GDM1 (cell line): Measurements from ENCODE around the gene SLC6A5.

Experiments used
- DNase-seq: peaks from one replicate; lab custom pipeline; 2025; lab: John Stamatoyannopoulos, UW

The SLC6A5 gene

DNA sequence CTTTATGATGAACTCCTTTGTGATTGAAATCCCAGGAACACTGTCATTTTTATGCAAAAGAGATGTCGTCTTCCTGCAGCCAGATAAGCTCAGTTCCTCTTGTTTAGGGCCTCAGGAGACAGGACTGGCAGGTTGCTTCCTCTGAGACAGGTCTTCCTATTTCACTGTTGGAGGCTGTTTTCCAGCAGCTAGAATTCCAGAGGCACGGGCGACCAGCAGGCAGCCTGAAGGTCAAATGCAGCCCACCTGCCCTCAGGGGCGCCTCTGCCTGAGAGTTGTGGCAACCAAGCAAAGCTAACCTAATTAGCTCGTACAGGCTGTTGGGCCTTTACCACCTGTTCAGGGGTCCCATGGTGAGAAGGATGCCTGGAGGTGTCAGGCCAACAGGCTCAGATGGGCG is 22.3 kb downstream of the SLC6A5 start:
- no peak for DNase-seq

DNA sequence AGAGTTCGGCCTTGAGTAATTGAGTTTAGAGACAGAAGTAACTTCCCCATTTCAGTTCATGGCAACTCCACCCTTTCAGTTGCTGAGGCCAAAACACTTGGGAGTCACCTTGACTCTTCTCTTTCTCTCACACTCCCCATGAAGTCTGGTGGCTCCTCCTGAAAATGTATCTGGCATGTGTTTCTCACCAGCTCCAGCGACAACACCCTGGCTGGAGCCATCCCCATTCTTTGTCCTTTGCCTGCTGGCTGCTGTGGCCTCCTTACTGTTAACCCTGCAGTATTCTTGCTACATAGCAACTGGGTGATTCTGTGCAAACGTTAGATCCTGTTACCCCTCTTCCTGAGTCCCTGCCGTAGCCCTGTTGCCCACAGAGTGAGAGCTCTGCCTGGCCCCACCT is 23.8 kb downstream of the SLC6A5 start:
- DNase-seq, result no peak

DNA sequence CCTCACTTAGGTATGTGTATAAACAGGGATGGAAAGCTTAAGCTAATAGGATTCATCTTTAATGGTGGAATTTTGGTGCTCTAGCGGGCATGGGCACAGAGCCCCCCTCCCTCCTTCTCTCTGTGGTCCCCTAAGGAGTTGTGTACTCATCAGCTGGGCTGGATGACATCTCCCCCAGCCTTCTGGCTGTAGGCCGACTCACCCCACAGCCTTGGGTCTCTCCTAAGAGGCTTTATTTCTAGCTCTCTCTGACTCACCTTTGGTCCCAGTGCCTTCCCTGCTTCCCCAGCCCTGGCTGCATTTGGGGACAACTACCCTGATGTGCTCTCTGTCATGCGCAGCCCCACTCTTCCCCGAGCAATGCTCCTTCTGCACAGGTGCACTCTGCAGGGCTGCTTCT is 26.9 kb downstream of the SLC6A5 start:
- DNase-seq, result no peak

DNA sequence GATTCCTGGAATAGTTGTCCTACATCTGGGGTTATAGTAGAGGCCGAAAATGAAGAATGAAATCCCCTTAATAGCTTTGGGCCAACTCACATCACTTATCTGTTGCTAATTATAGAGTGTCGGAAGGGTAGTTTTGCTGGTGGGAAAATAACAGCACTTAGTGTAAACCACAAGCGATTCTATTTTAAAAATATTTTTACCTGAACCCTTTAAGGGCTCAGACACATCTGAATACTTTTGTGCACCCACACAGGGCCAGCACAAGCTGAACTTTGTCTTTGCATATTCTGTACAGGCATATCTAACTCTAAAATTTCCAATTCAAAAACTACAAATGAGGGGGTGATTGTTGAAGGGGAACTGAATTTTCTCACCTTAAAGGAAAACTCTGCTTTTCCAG is 27.6 kb downstream of the SLC6A5 start:
- DNase-seq, result no peak

DNA sequence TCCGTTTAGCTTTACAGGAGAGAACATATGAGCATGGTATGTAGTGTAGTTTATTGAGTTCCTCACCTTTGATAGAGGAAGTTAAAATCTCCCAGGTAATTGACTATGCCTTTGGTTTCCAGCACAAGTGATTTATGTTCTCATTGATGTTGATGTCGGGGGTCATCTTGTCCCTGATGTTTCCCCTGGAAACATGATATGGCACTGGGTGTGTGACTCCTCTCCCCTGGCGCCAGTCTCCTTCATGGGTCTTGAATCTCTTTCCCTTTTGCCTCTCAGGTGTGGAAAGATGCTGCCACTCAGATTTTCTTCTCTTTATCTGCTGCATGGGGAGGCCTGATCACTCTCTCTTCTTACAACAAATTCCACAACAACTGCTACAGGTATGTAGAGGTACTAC is 28.3 kb downstream of the SLC6A5 start:
- no peak for DNase-seq

DNA sequence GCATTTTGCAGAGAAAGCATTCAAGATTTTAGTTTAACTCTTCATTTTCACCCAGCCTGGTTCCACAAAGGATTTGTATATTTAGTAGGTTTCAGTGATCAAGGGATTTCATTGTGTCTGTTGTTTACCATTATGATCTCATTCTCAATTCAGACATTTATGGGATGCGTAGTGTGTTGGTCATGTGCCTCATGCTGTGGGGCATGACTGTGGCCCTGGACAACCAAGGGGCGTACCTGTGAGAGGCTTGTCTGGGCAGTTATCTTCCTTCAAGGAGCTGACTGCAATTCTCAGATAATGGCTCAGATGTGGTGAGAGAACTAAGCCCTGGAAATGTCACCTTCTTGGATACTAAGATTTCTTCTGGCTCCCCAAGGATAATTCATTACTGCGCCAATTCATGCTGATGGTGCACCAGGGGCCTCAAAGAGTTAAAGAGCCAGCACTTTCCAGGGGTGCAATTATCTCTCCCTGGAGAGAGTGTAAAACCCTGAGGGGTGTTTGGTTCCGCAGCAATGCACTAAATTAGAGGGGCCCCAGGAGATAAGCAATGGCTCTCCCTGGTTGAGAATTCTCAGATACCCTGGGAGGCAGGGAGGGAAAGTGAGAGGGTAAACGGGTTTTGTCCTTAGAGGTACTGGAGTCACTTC is 32.2 kb downstream of the SLC6A5 start:
- DNase-seq, result no peak

DNA sequence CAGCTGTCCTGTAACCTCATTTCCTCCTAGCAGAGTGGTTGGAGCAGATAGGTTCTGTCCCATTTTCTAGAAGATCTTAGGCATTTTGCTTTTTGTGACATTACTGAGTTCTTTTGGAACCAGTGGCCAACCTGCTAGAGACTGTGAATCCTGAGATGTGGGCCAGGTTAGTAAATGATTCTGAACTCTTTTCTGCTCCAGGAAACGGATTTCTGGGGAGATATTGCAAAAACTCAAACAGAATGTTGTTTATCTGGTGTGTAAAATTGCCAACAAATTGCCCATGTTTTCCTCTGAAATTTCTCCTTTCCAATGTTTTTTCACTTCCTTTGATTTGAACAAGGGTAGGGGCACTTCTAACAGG is 32.7 kb downstream of the SLC6A5 start:
- no peak for DNase-seq

DNA sequence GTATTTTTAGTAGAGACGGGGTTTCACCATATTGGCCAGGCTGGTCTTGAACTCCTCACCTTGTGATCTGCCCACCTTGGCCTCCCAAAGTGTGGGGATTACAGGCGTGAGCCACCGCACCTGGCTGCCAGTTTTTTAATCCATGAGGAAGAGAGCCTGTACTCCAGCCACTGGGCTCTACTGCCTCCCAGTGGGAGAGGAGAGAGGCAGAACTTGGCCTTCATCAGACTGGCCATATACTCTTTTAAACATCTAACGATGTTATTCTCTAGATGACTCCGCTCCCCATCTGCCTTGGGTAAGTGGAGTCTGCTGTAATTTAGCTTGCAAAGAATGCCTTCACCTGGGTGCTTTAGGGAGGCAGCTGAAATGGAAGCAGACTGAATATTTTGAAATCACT is 34.6 kb downstream of the SLC6A5 start:
- no peak for DNase-seq

DNA sequence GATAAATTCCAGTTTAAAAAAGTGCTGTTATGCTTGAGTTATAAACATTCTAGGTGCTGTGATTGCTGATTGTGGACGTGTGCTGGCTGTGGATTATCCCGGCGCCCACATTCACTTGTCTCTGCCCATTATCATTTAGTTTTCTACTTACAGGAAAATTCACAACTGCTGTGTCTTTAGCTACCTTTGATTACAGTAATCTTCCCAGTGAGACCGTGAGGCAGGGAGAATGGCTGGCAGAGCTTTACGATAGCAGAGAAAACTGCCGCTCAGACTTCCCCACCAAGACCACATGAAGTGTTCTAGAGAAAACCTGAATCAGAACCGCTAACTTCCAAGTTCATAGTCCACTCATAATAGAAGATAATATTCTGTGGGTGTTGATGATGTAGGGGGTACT is 35.4 kb downstream of the SLC6A5 start:
- DNase-seq, result no peak

DNA sequence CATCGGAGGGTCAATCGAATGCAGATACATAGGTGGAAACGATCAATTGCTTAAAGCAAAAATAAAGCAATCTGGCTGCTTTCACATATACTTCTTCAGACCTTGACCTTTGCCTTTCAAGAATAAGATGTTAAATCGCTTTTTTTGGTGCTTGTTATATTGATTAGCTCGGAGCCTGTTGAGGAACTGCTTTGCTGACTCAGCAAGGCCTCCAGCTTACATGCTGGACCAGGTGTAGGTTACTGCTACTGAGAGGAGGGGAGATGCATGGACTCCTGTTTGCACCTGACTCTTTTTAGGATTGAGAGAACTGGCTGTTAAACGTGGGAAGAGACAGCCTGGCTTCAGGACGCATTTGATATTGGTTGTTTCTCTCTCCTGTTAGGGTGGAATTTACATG is 38.7 kb downstream of the SLC6A5 start:
- no peak for DNase-seq

DNA sequence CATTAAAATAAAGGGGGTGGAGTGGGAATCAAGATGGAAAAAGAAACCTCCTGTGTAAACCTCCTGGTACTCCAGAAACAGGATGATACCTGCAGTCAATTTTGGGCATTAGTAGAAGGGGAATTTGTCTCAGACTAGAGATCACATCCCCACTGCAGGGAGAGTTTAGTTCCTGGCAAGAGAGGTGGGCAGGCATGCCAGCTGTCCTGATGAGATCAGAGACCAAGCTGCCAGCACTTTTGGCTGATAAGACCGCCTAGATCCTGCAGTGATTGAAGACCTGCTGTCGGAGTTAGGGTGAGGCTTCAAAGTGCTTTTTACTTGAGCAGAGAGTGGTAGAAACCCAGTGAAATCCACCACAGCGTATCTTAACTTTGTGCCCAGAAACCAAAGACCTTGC is 40.3 kb downstream of the SLC6A5 start:
- no peak for DNase-seq

DNA sequence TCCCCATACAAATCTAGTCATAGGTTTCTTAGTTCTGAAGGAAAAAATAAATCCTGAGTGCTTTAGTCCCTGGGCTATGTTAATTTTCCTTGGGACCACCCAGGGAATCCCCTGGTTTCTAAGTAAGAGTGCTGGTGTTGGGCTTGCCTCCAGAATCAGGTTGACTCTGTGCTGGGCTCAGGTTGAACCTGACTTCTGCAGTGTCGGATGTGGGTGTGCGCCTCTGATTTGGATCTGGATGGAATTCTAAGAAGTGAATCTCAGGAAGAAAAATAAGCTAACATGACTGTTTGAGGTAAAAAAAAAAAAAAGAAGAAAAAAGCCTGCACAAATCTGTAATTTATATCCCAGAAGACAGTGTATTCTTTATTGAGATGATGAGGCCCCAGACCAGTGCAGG is 41.0 kb downstream of the SLC6A5 start:
- DNase-seq, result no peak

DNA sequence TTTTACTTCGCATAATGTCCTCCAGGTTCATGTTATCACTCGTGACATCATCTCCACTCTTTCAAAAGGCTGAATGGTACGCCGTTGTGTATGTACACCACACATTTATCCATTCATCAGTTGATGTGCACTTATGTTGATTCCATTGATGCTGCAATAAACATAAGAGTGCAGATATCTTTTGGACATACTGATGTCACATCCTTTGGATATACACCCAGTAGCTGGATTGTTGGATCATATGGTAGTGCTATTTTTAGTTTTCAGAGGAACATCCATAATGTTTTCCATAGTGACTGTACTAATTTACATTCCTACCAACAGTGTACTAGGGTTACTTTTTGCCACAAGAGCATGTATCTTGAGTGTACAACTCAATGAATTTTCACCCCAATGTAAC is 45.0 kb downstream of the SLC6A5 start:
- no peak for DNase-seq

DNA sequence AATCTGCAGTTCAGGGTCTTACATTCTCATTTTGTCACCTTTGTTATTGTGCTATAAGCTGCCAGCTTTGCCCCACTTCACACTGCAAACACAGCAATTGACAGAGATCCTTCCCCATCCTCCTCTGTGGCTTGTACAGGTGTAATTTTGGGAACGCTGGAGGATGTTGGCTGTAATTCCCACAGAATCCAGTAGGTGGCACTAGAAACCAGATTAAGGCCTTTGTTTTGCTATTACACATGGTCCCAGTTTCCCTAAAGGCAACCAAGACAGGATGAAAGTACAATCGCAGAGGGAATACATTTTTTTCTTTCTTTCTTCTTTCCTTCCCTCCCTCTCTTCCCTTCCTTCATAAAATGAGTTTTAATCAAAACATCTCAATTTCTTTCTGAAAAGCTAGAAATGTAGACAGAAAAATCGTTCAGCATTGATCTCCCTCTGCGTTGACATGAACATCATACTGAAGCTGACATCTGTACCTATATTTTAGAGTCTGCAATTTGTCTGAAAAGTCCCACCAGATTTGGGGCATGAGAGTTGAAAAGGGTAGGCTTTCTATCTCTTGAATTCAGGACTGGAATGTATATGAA is 48.7 kb downstream of the SLC6A5 start:
- no peak for DNase-seq

DNA sequence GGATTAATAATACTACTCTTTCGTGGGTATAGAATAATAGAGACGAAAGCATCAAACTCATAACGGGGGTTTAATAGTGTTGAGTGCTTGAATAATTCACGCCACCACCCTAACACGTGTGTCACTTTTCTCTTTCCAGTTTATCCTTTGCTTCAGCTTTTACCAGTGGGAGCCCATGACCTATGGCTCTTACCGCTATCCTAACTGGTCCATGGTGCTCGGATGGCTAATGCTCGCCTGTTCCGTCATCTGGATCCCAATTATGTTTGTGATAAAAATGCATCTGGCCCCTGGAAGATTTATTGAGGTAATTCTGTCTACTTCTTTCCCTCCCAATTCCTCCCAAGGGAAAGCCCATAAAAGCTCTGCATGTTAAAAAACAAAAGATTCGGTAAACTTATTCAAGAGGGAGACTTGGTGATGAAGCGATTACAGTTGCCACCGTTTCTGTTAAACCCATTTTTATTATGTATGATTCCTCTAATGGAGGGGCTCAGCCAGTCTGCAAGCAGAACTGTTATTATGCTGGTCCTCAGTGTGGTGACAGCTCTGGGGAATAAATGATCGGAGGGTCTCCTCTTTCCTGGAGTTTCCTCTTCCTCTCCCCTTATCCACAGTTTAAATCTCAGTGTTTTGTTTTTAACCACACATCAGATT is 52.9 kb downstream of the SLC6A5 start:
- DNase-seq, result no peak

DNA sequence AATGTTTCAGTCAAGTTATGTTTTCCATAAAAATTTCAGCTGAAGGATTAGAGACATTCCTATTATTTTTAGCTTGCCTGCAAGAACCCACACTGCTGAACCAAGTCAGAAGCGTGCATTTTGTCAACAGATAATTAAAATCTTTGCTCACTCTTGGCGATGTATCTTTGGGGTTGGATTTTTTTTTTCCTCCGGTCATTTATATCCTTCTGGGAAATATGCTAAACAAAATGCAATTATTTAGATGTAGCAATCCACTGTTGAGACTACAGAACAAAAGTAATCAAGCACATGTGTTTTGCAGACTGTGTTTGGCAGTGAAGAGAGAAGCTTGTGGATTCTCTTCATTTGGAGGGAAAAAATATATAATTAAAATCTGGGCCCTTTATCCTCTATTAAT is 54.6 kb downstream of the SLC6A5 start:
- no peak for DNase-seq

DNA sequence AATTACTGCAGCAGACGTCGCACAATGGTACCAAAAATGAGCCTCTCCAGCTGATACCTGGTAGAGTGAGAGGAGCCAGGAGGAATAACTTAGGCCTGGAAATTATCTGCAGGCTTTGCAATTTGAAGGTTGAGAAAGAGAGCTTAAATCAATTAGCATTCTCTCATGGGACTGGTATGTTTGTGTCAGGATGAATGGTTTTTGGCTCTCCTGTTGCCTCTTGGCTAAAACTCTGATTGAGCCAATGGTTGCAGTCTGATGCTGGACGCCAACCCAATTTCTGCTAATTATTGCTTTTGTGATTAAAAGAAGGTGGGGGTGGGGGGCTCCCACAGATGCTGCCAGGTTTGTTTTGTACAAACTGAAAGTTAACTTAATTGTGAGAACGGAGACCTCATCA is 57.5 kb downstream of the SLC6A5 start:
- no peak for DNase-seq

DNA sequence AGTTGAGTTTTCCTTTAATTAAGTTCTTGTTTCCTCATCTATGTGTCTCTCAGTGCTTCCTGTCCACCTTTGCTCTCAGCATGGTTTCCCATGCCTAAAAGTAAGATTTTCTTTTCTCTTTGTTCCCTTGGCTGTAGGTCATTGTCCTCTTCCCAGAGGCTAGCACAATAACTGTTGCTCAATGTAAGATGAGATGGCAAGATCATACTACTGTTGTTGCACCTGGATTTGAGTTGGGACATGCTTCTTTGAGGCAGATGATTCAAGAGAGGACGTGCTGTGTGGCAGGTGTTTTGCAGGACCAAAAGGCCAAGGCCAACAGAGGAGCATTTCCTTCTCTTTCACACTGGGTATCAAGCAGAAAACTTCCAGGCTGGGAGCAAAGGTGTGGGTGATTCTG is 58.7 kb downstream of the SLC6A5 start:
- no peak for DNase-seq

DNA sequence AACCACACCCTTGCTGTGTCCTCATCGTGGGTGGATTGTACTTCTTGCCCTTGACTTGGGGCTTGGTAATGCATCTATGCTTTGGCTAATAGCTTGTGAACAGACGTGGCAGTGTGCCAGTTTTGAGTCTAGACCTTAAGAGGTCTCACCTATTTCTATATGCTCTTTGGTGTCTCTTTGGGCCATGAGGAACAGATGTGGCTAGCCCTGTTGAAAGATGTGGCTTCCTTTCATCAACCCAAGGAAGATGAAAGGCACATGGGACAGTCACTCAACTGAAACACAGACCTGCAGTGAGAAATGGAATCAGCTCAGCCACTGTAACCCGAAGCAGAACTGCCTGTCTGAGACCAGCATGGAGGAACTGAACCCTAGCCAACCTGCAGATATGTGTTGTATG is 62.0 kb downstream of the SLC6A5 start:
- DNase-seq, result no peak

DNA sequence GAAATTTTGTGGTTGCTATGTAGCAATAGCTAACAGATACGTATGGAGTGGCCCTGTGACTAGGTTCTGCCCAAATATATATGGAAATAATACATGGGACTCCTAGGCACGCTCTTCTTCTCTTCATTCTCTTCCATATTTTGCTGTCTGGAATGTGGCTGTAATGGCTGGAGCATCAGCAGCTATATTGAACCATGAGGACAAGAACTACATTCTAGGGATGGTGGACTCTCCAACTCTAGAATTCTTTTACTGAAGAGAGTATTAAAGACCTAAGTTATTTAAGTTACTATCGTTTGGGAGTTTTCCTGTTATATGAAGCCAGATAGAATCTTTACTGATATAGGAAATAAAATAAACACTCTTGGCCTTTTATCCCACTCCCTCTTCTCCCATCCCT is 62.4 kb downstream of the SLC6A5 start:
- no peak for DNase-seq

DNA sequence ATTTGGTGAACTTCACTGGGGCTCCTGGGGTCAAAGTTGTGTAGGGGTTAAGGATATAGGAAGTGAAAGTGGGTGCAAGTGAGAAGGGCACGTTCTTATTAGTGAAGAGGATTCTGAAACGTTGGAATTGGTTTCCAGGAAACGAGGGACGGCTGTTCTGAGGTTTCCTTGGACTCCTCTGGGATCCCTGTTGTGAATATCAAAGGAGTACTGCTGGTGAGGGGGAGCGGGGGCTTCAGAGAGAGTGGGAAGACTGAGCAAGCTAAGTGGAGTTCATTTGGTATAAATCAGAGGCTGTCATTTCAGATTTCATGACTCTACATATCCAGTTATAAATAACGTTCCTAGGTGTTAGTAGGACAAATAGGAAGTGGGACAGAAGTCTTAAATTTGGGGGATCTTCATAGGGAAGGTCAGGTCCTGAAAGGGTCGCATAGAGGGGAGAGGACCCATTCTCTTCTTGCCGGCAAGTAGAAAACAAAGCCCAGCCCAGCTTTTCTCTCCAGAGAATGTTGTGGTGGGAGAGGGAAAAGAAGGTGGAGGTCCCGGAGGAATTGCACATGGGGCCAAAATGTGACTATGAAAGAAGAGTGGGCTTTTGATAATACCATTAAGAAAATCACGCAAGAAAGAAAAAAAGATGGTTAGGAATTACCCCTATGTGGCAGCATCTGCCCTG is 68.9 kb downstream of the SLC6A5 start:
- no peak for DNase-seq

DNA sequence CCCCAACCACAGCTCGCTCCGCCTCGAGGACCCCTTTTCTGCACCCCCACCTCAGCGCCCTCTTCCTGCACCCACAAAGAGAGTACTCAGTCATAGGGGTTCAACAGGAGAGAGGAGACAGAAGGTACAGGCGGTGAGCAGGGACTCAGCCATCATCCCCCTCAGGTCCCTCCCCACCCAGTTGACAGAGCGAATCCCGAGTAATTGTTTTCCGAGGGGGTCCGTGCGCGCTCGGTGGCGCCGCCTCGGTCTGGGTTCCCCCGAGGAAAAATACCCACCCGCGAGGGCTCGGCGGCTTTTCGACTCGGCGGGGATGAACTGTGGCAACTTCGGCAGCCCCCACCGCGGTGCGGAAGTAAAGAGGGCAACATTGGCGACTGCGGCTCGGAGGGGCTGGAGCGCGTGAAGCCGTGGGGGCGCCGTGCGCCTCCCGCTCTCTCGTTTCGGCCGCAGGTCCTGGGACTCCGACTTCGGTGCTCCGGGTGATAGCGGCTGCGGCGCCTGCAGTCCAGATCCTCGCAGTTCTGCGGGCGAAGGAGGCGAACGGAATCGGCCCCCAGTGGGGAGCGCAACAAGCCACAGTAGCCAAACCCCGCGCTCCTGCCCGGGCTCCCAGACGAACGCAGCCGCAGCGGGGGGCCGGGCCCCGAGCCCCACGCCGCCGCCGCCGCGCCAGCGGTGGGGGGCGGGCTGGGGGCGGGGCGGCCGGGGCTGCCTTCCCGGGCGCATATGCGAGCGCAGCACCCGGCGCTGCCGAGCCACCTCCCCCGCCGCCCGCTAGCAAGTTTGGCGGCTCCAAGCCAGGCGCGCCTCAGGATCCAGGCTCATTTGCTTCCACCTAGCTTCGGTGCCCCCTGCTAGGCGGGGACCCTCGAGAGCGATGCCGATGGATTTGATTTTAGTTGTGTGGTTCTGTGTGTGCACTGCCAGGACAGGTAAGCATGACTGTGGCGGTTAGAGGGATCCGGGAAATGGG is 69.7 kb downstream of the SLC6A5 start, which contains the start of gene NELL1:
NELL1 (plus strand) TSS at position 743 of the 976 bp plus-strand sequence.
- no peak for DNase-seq
